A549 (cell line): ENCODE results near the gene DDIT4. TPM values are rescaled to one million over a fixed set of nuclear protein-coding genes. Genes with fewer than 3 reads are reported as not detected.

Experiments used
- ATAC-seq, 2 experiments: fragments of 200-7000 bp in 1 of 2; fragments of >200 bp in 1 of 2; cut with Nextera tagmentation in 1 of 2; cut with Tn5 transposase in 1 of 2; 3 replicates each; pipeline versions ENCODE4 v1.8.0 to v1.9.1; 2018 to 2020; ENCODE audit warnings: mild to moderate bottlenecking in 1 of 2, moderate library complexity in 1 of 2
- CTCF ChIA-PET: fragments of 300-600 bp; sonication (Branson Sonifier 250); formaldehyde crosslinking; extraction: SDS; loops from one replicate; lab custom pipeline; 2021; ENCODE audit warnings: antibody characterized with exemption, inconsistent platforms; lab: Yijun Ruan, JAX
- POLR2A ChIA-PET: fragments of 350-600 bp; formaldehyde crosslinking; extraction: SDS; loops from one replicate; lab custom pipeline; 2021; ENCODE audit warnings: antibody characterized with exemption, inconsistent platforms; lab: Yijun Ruan, JAX
- DNase-seq, 2 experiments: peaks; one replicate each; pipeline versions ENCODE4 v3.0.0 to v3.0.0-alpha.2; 2011 to 2016; ENCODE audit warnings: low read depth in 1 of 2, low spot score in 1 of 2
- FAIRE-seq: peaks from 2 replicates; lab custom pipeline; 2011; peaks lifted over from hg19 to GRCh38; lab: Jason Lieb, UNC
- H3K27ac ChIP-seq, 2 experiments: fragments of >200 bp; sonication (Bioruptor Twin); formaldehyde crosslinking; 3 replicates each; pipeline ENCODE4 v1.5.1; 2016 to 2017
- H3K4me1 ChIP-seq: fragments of >200 bp; sonication (Bioruptor Twin); formaldehyde crosslinking; 3 replicates; pipeline ENCODE4 v1.6.1; 2016
- H3K4me2 ChIP-seq: fragments of >200 bp; sonication (Bioruptor Twin); formaldehyde crosslinking; 3 replicates; pipeline ENCODE4 v1.6.1; 2016
- H3K4me3 ChIP-seq: fragments of >200 bp; sonication (Bioruptor Twin); formaldehyde crosslinking; 3 replicates; pipeline ENCODE4 v1.5.1; 2016
- H3K9me3 ChIP-seq: fragments of >200 bp; sonication (Bioruptor Twin); formaldehyde crosslinking; 3 replicates; pipeline ENCODE4 v1.6.1; 2016
- CBX2 ChIP-seq: fragments of 200-600 bp; sonication (generic); IDR thresholded peaks from 2 replicates; pipeline ENCODE4 v1.6.1; 2016; ENCODE audit warnings: low read depth, mild to moderate bottlenecking, borderline replicate concordance
- CEBPB ChIP-seq, 2 experiments: fragments of >200 bp in 1 of 2; sonication (Bioruptor Twin) in 1 of 2; formaldehyde crosslinking in 1 of 2; IDR thresholded peaks; 2 replicates each; pipeline ENCODE4 v1.6.1; 2012 to 2016
- HEYL ChIP-seq: fragments of 250-450 bp; sonication (Bioruptor Pico); IDR thresholded peaks from 2 replicates; pipeline ENCODE4 v1.8.0; 2021; ENCODE audit warnings: mild to moderate bottlenecking, moderate library complexity
- JUNB ChIP-seq: fragments of >200 bp; sonication (Bioruptor Twin); formaldehyde crosslinking; IDR thresholded peaks from 2 replicates; pipeline ENCODE4 v1.6.1; 2016
- KDM1A ChIP-seq: fragments of 200-600 bp; sonication (generic); IDR thresholded peaks from 2 replicates; pipeline ENCODE4 v1.6.1; 2016; ENCODE audit warnings: low read depth, mild to moderate bottlenecking
- KDM5A ChIP-seq: fragments of 200-600 bp; sonication (generic); IDR thresholded peaks from 2 replicates; pipeline ENCODE4 v1.6.1; 2016; ENCODE audit warnings: antibody characterized with exemption, mild to moderate bottlenecking
- NFE2L2 ChIP-seq: fragments of 150-350 bp; conservative IDR thresholded peaks from 2 replicates; pipeline ENCODE4 v1.6.1; 2014; ENCODE audit warnings: low read length
- NPAS2 ChIP-seq: fragments of 250-450 bp; sonication (Bioruptor Pico); IDR thresholded peaks from 2 replicates; pipeline ENCODE4 v1.8.0; 2022; ENCODE audit warnings: mild to moderate bottlenecking, moderate library complexity, borderline replicate concordance
- POLR2A ChIP-seq: IDR thresholded peaks from 2 replicates; pipeline ENCODE4 v1.6.1; 2012; ENCODE audit warnings: mild to moderate bottlenecking, low read length
- RFX5 ChIP-seq: fragments of 450-650 bp; IDR thresholded peaks from 2 replicates; pipeline ENCODE4 v1.7.1; 2014; ENCODE audit warnings: antibody characterized with exemption, mild to moderate bottlenecking, moderate library complexity
- SMC3 ChIP-seq: fragments of >200 bp; sonication (Bioruptor Twin); formaldehyde crosslinking; IDR thresholded peaks from 3 replicates; pipeline ENCODE4 v1.6.1; 2018; ENCODE audit warnings: inconsistent platforms
- SREBF2 ChIP-seq: fragments of 450-650 bp; IDR thresholded peaks from 2 replicates; pipeline ENCODE4 v1.6.1; 2014; ENCODE audit warnings: mild to moderate bottlenecking, moderate library complexity
- TFCP2L1 ChIP-seq: fragments of 250-450 bp; sonication (Bioruptor Pico); IDR thresholded peaks from 2 replicates; pipeline ENCODE4 v1.5.0; 2021; ENCODE audit warnings: mild to moderate bottlenecking
- TP53 ChIP-seq: fragments of 250-450 bp; sonication (Bioruptor Pico); IDR thresholded peaks from 2 replicates; pipeline ENCODE4 v1.5.0; 2021; ENCODE audit warnings: mild to moderate bottlenecking, moderate library complexity
- WGBS: methylation state at CpG from one replicate; pipeline ENCODE4 v1.1.6; 2017; ENCODE audit errors: missing lambda C conversion rate; 5-methylcytosine and 5-hydroxymethylcytosine counted together
- polyA plus RNA-seq, 4 experiments: library from polyadenylated mRNA; depleted of rRNA in 3 of 4; stranded (reverse); fragments of >200 nt; fragmentation: RNase III in 1 of 4; extraction: RNeasy Plus Mini Kit Qiagen cat#74134 plus additional on column Dnase treatment in 1 of 4; gene quantifications; 2 replicates in 3 of 4; 3 replicates in 1 of 4; pipeline ENCODE4 v1.2.3, GENCODE V29; 2011 to 2017
- TF ChIP-seq, protein P1 (sequence below): fragments of 150-350 bp; IDR thresholded peaks from 2 replicates; pipeline ENCODE4 v1.6.1; 2014; ENCODE audit warnings: low read depth, mild to moderate bottlenecking, low read length
- TF ChIP-seq, protein P2 (sequence below): fragments of >200 bp; sonication (Bioruptor Twin); formaldehyde crosslinking; IDR thresholded peaks from 3 replicates; pipeline ENCODE4 v1.6.1; 2016
- TF ChIP-seq, protein P3 (sequence below): fragments of 450-650 bp; IDR thresholded peaks from 2 replicates; pipeline ENCODE4 v1.6.1; 2014; ENCODE audit warnings: antibody characterized with exemption
- TF ChIP-seq, protein P4 (sequence below): IDR thresholded peaks from 2 replicates; pipeline ENCODE4 v1.6.1; 2012

The DDIT4 gene
- polyA plus RNA-seq, 2 of the 4 experiments (the other 2 are of a cell fraction), result 239 to 392 TPM

DNA sequence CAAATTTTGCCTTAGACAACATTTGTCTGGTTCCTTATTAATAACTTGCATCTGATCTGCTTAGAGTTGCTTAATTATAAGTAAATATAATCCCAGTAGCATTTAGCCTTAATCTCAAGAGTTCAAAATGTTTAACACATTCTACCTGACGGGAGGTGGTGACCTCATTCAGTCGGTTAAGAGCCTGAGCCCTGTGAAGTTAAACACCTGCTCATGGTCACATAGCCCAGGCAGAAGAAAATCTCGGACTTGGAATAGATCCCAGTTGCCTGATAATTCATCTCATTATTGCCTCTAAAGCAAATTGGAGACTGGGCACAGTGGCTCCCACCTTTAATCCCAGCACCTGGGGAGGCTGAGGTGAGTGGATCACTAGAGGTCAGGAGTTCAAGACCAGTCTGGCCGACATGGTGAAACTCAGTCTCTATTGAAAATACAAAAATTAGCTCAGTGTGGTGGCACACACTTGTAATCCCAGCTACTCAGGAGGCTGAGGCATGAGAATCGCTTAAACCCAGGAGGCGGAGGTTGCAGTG lies 39.1 kb upstream of the DDIT4 start (continued):
- TF ChIP-seq, protein P1, sequence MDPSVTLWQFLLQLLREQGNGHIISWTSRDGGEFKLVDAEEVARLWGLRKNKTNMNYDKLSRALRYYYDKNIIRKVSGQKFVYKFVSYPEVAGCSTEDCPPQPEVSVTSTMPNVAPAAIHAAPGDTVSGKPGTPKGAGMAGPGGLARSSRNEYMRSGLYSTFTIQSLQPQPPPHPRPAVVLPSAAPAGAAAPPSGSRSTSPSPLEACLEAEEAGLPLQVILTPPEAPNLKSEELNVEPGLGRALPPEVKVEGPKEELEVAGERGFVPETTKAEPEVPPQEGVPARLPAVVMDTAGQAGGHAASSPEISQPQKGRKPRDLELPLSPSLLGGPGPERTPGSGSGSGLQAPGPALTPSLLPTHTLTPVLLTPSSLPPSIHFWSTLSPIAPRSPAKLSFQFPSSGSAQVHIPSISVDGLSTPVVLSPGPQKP, result no peak
- TF ChIP-seq TFCP2L1 (CRISPR knock-in tag), result no peak

DNA sequence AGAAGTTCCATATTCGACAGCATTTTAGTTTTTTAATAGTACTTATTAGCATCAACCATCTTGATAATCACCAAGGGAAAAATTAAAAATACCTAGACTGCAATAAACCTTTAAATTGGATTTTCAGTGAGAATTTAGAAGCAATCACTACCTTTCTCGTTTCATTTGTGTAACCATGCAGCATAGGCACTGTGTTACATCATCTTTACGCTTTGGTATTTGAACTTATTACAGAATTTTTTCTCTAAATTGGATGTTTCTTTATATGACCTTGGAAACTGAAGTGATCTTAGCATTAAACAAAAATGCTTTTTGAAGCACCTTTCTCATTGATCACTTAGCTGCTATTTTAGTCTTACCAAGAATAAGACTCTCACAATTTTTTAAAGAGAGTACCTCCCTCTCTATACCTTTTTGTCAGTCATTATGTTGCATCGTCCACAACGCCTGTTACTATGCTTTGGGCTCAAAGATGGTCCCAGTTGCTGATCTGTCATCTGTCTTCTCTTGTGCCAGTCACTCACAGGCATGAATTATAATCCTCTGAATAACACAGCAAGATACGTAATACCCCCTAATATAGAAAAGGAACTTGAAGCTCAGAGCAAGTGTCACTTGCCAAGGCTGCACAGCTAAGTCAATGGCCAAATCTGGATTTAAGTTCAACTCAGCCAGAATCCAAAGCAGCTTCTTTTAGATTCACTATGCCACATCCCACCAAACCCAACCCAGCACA lies 38.0 kb upstream of the DDIT4 start:
- ChIA-PET CTCF (interaction anchor here (0.5 to 3.0 kb wide), 8 partner anchors 11 to 280 kb away, joined by 3 to 11 read pairs (median 4); no protein-coding TSS in a partner anchor), POLR2A (interaction anchor here (0.7 kb wide), 1 partner anchor 38 kb away, joined by 3 read pairs; no protein-coding TSS in a partner anchor)
- no peak for ATAC-seq
- TF ChIP-seq NFE2L2 (0 out of 2 replicates have a peak, but pooled peaks have one; percentile 2), CEBPB (IDR thresholded peaks at IDR 0.05) (0 out of 4 replicates have a peak, but pooled peaks of 1 of the 2 experiments have one; percentile 3), POLR2A (no peak), SREBF2 (no peak), KDM5A (no peak), RFX5 (no peak)
- TF ChIP-seq, protein P2, sequence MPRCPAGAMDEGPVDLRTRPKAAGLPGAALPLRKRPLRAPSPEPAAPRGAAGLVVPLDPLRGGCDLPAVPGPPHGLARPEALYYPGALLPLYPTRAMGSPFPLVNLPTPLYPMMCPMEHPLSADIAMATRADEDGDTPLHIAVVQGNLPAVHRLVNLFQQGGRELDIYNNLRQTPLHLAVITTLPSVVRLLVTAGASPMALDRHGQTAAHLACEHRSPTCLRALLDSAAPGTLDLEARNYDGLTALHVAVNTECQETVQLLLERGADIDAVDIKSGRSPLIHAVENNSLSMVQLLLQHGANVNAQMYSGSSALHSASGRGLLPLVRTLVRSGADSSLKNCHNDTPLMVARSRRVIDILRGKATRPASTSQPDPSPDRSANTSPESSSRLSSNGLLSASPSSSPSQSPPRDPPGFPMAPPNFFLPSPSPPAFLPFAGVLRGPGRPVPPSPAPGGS, result no peak
- TF ChIP-seq, protein P3, sequence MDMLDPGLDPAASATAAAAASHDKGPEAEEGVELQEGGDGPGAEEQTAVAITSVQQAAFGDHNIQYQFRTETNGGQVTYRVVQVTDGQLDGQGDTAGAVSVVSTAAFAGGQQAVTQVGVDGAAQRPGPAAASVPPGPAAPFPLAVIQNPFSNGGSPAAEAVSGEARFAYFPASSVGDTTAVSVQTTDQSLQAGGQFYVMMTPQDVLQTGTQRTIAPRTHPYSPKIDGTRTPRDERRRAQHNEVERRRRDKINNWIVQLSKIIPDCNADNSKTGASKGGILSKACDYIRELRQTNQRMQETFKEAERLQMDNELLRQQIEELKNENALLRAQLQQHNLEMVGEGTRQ, result no peak
- 88% methylated on average over 6 of the region's 6 CpGs for WGBS
- no peak overlapping the region for H3K4me3 ChIP-seq
- peaks cover 9% of the 10 kb centered on the region; the same call in 2 of the 3 replicates for H3K4me1 ChIP-seq
- no peak for FAIRE-seq
- H3K9me3 ChIP-seq, result no peaks in the 10 kb centered on the region
- H3K27ac ChIP-seq, result no peak overlapping the region
- no peak overlapping the region for H3K4me2 ChIP-seq
- DNase-seq, result no peak

DNA sequence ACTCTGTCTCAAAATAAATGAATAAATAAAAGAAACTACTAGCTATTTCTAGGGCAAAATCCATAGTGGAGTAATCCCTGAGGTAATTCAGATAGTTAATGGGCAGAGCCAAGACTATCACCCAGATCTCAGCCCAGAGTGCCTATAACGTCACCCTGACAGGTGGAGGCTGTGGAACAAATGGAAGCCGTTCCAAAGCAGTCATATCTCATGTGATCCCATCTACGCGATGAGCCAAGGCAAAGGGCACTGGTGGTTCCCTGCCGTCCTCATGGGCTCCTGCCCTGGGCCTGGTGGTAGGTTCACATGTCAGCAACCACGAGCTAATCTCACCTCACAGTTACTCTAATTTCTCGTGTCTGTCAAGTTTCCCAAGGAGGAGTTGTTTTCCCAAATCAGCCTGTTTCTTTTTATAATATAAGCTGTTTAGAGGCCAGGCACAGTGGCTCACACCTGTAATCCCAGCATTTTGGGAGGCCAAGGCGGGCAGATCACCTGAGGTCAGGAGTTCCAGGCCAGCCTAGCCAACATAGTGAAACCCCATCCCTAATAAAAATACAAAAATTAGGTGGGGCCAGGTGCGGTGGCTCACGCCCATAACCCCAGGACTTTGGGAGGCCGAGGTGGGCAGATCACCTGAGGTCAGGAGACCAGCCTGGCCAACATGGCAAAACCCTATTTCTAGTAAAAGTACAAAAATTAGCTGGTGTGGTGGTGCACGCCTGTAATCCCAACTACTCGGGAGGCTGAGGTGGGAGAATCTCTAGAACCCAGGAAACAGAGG lies 35.1 kb upstream of the DDIT4 start:
- FAIRE-seq, result no peak
- ATAC-seq, result no peak
- TF ChIP-seq CBX2 (no peak), NPAS2 (CRISPR knock-in tag) (no peak), HEYL (no peak), JUNB (no peak), SMC3 (no peak), TP53 (CRISPR knock-in tag) (no peak), KDM1A (no peak)
- TF ChIP-seq, protein P4, sequence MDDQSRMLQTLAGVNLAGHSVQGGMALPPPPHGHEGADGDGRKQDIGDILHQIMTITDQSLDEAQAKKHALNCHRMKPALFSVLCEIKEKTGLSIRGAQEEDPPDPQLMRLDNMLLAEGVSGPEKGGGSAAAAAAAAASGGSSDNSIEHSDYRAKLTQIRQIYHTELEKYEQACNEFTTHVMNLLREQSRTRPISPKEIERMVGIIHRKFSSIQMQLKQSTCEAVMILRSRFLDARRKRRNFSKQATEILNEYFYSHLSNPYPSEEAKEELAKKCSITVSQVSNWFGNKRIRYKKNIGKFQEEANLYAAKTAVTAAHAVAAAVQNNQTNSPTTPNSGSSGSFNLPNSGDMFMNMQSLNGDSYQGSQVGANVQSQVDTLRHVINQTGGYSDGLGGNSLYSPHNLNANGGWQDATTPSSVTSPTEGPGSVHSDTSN, result no peak
- TF ChIP-seq, protein P1, result no peak
- Histone ChIP-seq H3K4me1 (peaks cover 27% of the 10 kb centered on the region), H3K4me3 (no peak overlapping the region), H3K9me3 (no peaks in the 10 kb centered on the region), H3K27ac (peak overlapping the region; percentile 50 to 100; a peak in 4 of 6 replicates), H3K4me2 (no peak overlapping the region)
- no peak for DNase-seq
- WGBS, result 93% methylated on average over 13 of the region's 13 CpGs
- ChIA-PET POLR2A (interaction anchor here (1.6 kb wide), 1 partner anchor 37 kb away, joined by 3 read pairs; no protein-coding TSS in a partner anchor), CTCF (interaction anchor here (1.2 to 3.1 kb wide), 6 partner anchors 27 to 924 kb away, joined by 3 to 10 read pairs (median 4); no protein-coding TSS in a partner anchor)
